Spleen (tissue), 11 donors: ENCODE results near the gene DNM1L. TPM values are rescaled to one million over a fixed set of nuclear protein-coding genes. Genes with fewer than 3 reads are reported as not detected.

Source experiments
- DNase-seq: peaks from one replicate; pipeline ENCODE4 v3.0.0-alpha.2; 2020
- H3K27ac ChIP-seq, 8 donors: fragments of 200-600 bp; sonication (generic) in 7 of 8; 1 replicate in 4 of 8; 2 replicates in 4 of 8; pipeline versions ENCODE4 v1.5.0 to v1.8.0; 2016 to 2021; ENCODE audit warnings: inconsistent platforms in 4 of 8, mild to moderate bottlenecking in 4 of 8, moderate library complexity in 1 of 8
- H3K27me3 ChIP-seq, 7 donors: fragments of 200-600 bp; sonication (generic) in 6 of 7; replicated peaks in 1 of 7; 1 replicate in 4 of 7; 2 replicates in 3 of 7; pipeline versions ENCODE4 v1.5.0 to v1.8.0; 2016 to 2021; ENCODE audit warnings: inconsistent platforms in 3 of 7, mild to moderate bottlenecking in 1 of 7
- H3K36me3 ChIP-seq, 6 donors: fragments of 200-600 bp; sonication (generic) in 5 of 6; 1 replicate in 4 of 6; 2 replicates in 2 of 6; pipeline versions ENCODE4 v1.5.0 to v1.8.0; 2016 to 2021; ENCODE audit warnings: inconsistent platforms in 2 of 6
- H3K4me1 ChIP-seq, 6 donors: fragments of 200-600 bp; sonication (generic) in 5 of 6; 1 replicate in 3 of 6; 2 replicates in 3 of 6; pipeline versions ENCODE4 v1.5.0 to v1.8.0; 2016 to 2021; ENCODE audit warnings: inconsistent platforms in 3 of 6
- H3K4me3 ChIP-seq, 8 donors: fragments of 200-600 bp; sonication (generic) in 7 of 8; 1 replicate in 4 of 8; 2 replicates in 4 of 8; pipeline versions ENCODE4 v1.5.0 to v1.8.0; 2016 to 2021; ENCODE audit warnings: inconsistent platforms in 4 of 8, mild to moderate bottlenecking in 4 of 8, moderate library complexity in 2 of 8
- H3K9me3 ChIP-seq, 8 donors: fragments of 200-600 bp; sonication (generic) in 7 of 8; 1 replicate in 4 of 8; 2 replicates in 4 of 8; pipeline versions ENCODE4 v1.5.0 to v1.8.0; 2016 to 2021; ENCODE audit warnings: inconsistent platforms in 4 of 8
- POLR2A ChIP-seq, 3 donors: fragments of 450-650 bp; IDR thresholded peaks; one replicate each; pipeline ENCODE4 v1.5.1; 2017; ENCODE audit warnings: antibody characterized with exemption in 3 of 3, mild to moderate bottlenecking in 1 of 3
- POLR2AphosphoS5 ChIP-seq, 3 donors: sonication (generic); formaldehyde crosslinking; IDR thresholded peaks; one replicate each; pipeline ENCODE4 v1.5.1; 2017; ENCODE audit warnings: antibody characterized with exemption in 3 of 3
- WGBS, 5 donors: extraction: QIAGEN DNeasy Blood & Tissue Kit in 3 of 5; methylation state at CpG; one replicate each; pipeline versions ENCODE4 v1.1.5 to v1.1.7; 2013 to 2018; 5-methylcytosine and 5-hydroxymethylcytosine counted together
- intact Hi-C: fragments of 100-400 bp; cut with DNase I; formaldehyde crosslinking; loops from one replicate; pipeline ENCODE4 v1.15.0; 2023; ENCODE audit warnings: low total_unique reads
- polyA plus RNA-seq, 3 donors: library from polyadenylated mRNA; stranded (reverse); fragments of 200-250 nt; gene quantifications; one replicate each; pipeline ENCODE4 v1.2.1, GENCODE V29; 2013
- total RNA-seq, 7 donors: library from RNA; depleted of rRNA in 3 of 7; stranded (reverse); fragments of >200 nt in 3 of 7; fragmentation: NEBNext Ultra II Directional in 4 of 7; extraction: Animal tissue kit (Norgen Biotek cat#: 25700) in 4 of 7; gene quantifications; one replicate each; pipeline versions ENCODE4 v1.1.0 to v1.2.1, GENCODE V29; 2016 to 2021
- TF ChIP-seq, protein P1 (sequence below), 11 experiments: fragments of 200-600 bp in 7 of 11; fragments of 450-650 bp in 4 of 11; sonication (generic) in 4 of 11; IDR thresholded peaks in 8 of 11; conservative IDR thresholded peaks in 3 of 11; 1 replicate in 7 of 11; 2 replicates in 4 of 11; pipeline versions ENCODE4 v1.4.0 to v1.8.0; 2016 to 2021; ENCODE audit warnings: antibody characterized with exemption in 11 of 11, inconsistent platforms in 4 of 11, mild to moderate bottlenecking in 1 of 11
- donor health status: healthy with polysubstance abuse.
- donor health status: DM: no; HTN: no; CAD: no; lungs with moderate emphysema.
- donor health status: DM: no; HTN: no; CAD: no.
- donor health status: Bipolar disorder and iron deficiency.
- donor health status: healthy.
- donor health status: DM: no; HTN: no; CAD: no.
- donor health status: DM: yes; HTN: yes; CAD: no.

DNM1L gene
- total and polyA plus RNA-seq, 10 donors = 19.2 to 73.7 (median 47.8) TPM

- TF ChIP-seq POLR2A (IDR thresholded peaks at IDR 0.05) (no peak), POLR2AphosphoS5 (IDR thresholded peaks at IDR 0.05) (no peak)
- TF ChIP-seq, protein P1, sequence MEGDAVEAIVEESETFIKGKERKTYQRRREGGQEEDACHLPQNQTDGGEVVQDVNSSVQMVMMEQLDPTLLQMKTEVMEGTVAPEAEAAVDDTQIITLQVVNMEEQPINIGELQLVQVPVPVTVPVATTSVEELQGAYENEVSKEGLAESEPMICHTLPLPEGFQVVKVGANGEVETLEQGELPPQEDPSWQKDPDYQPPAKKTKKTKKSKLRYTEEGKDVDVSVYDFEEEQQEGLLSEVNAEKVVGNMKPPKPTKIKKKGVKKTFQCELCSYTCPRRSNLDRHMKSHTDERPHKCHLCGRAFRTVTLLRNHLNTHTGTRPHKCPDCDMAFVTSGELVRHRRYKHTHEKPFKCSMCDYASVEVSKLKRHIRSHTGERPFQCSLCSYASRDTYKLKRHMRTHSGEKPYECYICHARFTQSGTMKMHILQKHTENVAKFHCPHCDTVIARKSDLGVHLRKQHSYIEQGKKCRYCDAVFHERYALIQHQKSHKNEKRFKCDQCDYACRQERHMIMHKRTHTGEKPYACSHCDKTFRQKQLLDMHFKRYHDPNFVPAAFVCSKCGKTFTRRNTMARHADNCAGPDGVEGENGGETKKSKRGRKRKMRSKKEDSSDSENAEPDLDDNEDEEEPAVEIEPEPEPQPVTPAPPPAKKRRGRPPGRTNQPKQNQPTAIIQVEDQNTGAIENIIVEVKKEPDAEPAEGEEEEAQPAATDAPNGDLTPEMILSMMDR (IDR thresholded peaks at IDR 0.05 in 8 of 11, conservative IDR thresholded peaks at IDR 0.05 in 3 of 11) = no peak
- intact Hi-C loops = no loop called here
Observed at GRCh38 chr12:32692358-32692757, 13.3 kb downstream of the DNM1L start.

DNA sequence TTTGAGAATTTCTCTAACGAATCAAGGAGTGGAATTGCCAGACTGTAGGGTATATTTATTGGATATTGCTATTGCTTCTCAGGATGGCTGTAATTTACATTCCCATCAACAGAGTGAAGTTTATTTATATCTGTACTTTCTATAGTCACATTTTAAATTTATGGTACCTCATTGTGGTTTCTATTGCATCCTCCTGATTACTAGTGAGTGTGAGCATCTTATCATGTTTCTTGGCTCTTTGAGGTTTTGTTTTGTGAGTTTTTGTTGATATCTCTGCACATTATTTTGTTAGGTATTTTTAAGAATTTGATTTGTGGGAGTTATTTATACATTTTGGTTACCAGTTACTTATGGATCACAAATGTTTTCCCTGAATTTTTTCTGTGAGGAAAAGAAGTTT is 13.9 kb downstream of the DNM1L start:
- Histone ChIP-seq H3K4me3 (no peak overlapping the region), H3K9me3 (peaks cover 0 to 7% (median 0%) of the 10 kb centered on the region in 8 donors), H3K27me3 (no peaks in the 10 kb centered on the region), H3K4me1 (peaks cover 0 to 12% (median 0%) of the 10 kb centered on the region in 6 donors), H3K36me3 (peaks cover 0 to 23% (median 0%) of the 10 kb centered on the region in 6 donors), H3K27ac (no peak overlapping the region)
- DNase-seq = no peak
- intact Hi-C loops = no loop called here
- WGBS, 5 donors = 78 to 87% (median 82%) methylated on average over 1 of the region's 1 CpG
- no peak for TF ChIP-seq POLR2A (IDR thresholded peaks at IDR 0.05)
- TF ChIP-seq POLR2AphosphoS5 (IDR thresholded peaks at IDR 0.05) = no peak
- TF ChIP-seq, protein P1 (IDR thresholded peaks at IDR 0.05 in 8 of 11, conservative IDR thresholded peaks at IDR 0.05 in 3 of 11) = no peak

More at GRCh38 chr12:32692358-32692757, 13.3 kb downstream of the DNM1L start:
- H3K27ac ChIP-seq = no peak overlapping the region
- H3K27me3 ChIP-seq = no peaks in the 10 kb centered on the region
- DNase-seq = no peak
- whole genome bisulfite sequencing, 5 donors = 84 to 93% (median 88%) methylated on average over 1 of the region's 1 CpG
- H3K36me3 ChIP-seq = peaks cover 0 to 23% (median 0%) of the 10 kb centered on the region in 6 donors
- no peak overlapping the region for H3K4me3 ChIP-seq
- H3K4me1 ChIP-seq = peaks cover 0 to 12% (median 0%) of the 10 kb centered on the region in 6 donors
- H3K9me3 ChIP-seq = peaks cover 0 to 7% (median 0%) of the 10 kb centered on the region in 8 donors

GRCh38 chr12:32695787-32696186 is 16.7 kb downstream of the DNM1L start:
- TF ChIP-seq, protein P1 (IDR thresholded peaks at IDR 0.05 in 8 of 11, conservative IDR thresholded peaks at IDR 0.05 in 3 of 11) = no peak
- TF ChIP-seq POLR2AphosphoS5 (IDR thresholded peaks at IDR 0.05) (no peak), POLR2A (IDR thresholded peaks at IDR 0.05) (no peak)
- no peak for DNase-seq
- Histone ChIP-seq H3K27ac (no peak overlapping the region), H3K36me3 (peaks cover 0 to 23% (median 0%) of the 10 kb centered on the region in 6 donors), H3K4me1 (peaks cover 0 to 7% (median 0%) of the 10 kb centered on the region in 6 donors), H3K27me3 (no peaks in the 10 kb centered on the region), H3K9me3 (peaks cover 0 to 7% (median 0%) of the 10 kb centered on the region in 8 donors), H3K4me3 (no peak overlapping the region)
- WGBS, 5 donors = 91 to 100% (median 98%) methylated on average over 3 of the region's 3 CpGs
- intact Hi-C loops = no loop called here

DNA sequence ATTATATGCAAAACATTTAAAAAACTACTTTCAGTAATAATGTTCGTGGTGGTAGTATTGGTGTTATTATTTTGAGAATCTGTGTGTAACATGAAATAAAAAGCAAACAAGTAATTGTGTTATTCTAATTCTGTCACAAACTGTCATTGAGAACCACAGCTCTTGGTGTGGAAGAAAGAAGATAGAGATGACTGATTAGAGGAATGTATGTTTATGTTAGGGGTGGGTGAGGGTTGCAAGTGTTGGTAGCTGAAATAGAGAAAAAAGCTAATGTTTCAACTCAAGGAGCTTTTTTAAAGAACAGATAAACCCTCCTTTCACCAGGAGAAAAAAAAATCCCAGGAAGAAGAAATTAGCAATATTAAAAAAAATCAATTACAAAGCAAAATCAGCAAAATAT is 18.3 kb downstream of the DNM1L start:
- intact Hi-C loops = no loop called here
- DNase-seq = no peak

More for the DNA sequence above, 18.3 kb downstream of the DNM1L start:
- Histone ChIP-seq H3K4me1 (no peaks in the 10 kb centered on the region), H3K27me3 (no peaks in the 10 kb centered on the region), H3K4me3 (no peak overlapping the region), H3K9me3 (peaks cover 0 to 7% (median 0%) of the 10 kb centered on the region in 8 donors), H3K36me3 (peaks cover 0 to 39% (median 6%) of the 10 kb centered on the region in 6 donors), H3K27ac (no peak overlapping the region)
- 61 to 89% (median 83%) methylated on average over 1 of the region's 1 CpG for WGBS, 5 donors
- no peak for TF ChIP-seq POLR2AphosphoS5 (IDR thresholded peaks at IDR 0.05)
- TF ChIP-seq, protein P1 (IDR thresholded peaks at IDR 0.05 in 8 of 11, conservative IDR thresholded peaks at IDR 0.05 in 3 of 11) = no peak
- TF ChIP-seq POLR2A (IDR thresholded peaks at IDR 0.05) = no peak
